ENCODE data around the gene BASP1.
"Not testable (repeated sequence)": the region's sequence is repeated elsewhere in the genome, so short reads cannot be mapped to it uniquely, and the experiment has no call there.

The BASP1 gene

DNA sequence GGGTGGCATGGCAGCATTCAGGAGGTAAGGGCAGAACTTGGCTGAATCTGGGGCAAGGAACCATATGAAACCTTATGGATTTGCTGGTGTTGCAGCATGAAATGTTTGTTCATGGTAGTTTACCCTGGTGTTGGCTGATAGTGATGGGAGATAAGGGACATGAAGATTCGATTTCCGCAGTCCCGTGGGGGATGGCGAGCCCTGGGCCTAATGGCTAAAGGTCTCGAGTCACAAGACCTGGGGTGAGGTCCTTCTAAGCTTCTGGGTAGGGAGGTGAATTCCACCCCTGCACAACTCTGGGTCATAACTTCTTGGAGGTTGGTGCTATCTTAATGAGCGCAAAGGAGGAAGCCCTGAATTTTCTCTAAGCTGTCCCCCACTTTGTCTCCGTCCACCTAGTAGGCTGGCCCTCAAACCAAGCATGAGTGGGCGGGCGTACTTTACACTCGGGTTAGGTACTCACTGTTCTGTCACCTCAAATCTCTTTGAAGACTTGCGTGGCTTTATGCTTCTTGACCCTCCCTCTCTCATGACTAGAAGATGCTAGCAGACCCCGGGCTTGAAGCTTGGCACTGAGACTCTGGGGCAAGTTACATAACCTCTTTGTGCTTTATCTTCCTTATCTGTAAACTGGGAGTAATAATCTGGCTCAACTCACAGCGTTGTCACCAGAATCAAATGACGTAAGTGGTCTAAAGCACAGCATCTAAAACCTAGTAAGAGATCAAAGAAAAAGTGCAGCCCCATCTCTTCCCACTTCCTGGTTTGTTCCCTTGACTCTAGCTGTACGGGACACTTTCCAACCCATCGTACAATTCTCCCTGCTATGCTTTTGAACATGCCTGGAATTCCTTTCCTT lies 72.5 kb downstream of the BASP1 start:
- DNase-seq (ENCODE audit: low read depth), result no peak

DNA sequence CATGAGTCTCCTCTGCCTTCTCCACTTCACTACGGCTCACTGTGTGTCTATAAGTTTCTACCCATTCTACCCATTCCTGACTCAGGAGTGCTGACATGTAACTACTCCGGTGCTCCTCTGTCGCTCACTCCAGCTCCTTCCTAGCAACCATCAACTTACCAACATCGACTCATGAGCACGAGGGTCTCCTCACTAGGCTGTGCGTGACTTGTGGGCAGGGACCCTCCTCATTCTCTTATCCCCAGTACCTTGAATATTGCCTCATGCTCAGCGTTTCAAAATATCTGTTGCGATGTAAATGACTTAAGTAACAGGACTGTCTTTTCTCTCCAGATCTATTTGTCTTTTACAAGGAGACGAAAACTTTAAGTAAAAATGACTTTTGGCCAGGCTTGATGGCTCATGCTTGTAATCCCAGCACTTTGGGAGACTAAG lies 73.1 kb downstream of the BASP1 start:
- no peak for DNase-seq (ENCODE audit: low read depth)

DNA sequence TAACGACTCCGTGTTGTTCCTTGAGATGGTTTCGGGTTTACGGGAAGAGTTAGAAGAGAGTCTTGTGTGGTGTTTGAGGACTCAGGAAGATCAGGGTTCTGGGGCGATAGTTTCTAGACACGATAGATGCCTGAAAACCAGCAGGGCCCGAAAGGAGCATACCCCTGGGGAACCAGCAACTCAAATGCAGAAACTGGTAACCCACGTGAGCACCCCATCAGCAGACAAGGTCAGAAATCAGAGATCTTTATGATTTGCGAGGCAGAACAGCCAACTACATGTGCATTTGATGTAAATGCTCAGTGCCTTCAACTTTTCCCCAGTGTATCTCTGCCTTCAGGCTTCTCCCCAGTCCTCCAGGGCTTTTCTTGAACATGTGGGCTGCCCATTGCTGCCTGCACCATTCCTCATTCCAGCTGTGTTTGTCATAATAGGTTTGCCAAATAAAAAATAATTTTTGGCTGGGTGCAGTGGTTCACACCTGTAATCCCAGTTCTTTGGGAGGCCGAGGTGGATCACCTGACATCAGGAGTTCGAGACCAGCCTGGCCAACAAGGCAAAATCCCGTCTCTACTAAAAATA lies 75.1 kb downstream of the BASP1 start:
- DNase-seq (ENCODE audit: low read depth), result no peak

DNA sequence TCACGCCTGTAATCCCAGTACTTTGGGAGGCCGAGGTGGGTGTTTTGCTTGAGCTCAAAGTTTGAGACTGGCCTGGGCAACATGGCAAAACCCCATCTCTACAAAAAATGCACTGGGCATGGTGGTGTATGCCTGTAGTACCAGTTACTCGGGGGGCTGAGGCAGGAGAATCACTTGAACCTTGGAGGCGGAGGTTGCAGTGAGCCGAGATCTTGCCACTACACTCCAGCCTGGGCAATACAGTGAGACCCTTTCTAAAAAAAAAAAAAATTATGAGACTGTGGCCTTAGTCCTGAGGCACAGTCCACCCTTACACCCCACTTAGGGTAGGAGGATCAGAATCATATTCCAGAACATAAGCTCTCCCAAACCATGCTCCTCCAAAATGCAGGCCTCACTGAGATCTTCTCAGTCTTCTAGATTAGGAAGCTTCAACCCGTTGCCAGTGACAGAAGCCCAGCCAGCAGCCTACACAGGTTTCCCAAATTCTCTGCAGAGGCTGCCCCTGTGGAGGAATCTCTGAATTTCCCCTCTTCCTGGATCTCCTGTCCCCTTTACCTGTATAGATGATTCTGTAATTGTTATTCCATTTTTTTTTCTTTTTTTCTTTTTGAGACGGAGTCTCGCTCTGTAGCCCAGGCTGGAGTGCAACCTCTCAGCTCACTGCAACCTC lies 77.3 kb downstream of the BASP1 start:
- DNase-seq (ENCODE audit: low read depth), result no peak

DNA sequence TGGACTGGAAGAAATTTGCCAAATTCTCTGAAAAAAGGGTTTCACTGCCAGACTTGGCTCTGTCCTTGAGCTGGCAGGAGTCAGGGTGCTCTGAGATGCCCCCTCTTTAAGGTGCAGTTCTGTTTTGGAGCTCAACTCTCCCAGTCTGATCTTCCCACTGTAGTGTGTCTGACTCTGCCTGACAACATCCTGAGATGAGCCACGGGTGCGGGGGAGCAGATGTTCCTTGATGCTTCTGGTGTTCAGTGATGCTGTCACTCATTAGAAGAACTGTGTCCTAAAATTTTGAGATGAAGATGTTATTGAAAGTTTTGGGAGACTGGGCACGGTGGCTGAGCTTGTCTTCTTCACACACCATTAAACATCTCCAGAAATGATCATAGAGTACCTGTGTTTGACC lies 78.2 kb downstream of the BASP1 start:
- no peak for DNase-seq (ENCODE audit: low read depth)

DNA sequence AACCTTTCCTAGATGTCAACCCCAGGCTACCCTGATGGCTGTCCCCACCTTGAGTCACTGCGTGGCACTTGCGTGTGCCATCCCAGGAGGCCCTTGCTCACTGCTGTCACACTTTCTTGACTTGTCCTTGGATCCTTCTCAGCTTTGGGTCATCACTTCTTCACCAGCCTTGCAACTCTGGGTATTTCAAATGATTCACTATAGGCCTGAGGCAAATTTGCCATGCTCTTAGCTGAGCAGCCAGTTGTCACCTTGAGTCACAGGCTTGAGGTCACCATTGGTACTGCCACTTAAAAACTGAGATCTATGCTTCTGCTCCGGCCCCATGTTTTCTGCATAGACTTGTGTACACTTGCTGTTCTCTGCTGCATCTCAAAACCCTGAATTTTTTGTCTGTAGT lies 84.7 kb downstream of the BASP1 start:
- no peak for DNase-seq (ENCODE audit: low read depth)

DNA sequence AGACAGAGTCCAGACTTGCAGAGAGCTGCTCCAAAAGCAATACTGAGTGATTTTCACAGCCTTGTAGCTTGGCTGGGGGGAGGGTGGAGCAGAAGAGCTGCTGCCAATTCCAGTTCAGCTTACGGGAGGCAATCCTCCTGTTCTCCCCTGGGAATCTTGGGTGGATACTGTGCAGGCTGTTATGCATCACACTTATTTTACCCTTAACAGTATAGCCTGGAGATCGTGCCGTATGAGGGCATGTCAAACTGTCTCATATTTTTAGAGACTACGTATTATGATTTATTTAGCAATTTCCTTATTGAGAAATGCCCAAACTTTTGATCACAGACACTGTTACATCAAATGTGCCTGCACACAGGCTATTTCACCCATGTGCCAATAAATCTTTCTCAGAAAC lies 85.2 kb downstream of the BASP1 start:
- DNase-seq (ENCODE audit: low read depth), result no peak

DNA sequence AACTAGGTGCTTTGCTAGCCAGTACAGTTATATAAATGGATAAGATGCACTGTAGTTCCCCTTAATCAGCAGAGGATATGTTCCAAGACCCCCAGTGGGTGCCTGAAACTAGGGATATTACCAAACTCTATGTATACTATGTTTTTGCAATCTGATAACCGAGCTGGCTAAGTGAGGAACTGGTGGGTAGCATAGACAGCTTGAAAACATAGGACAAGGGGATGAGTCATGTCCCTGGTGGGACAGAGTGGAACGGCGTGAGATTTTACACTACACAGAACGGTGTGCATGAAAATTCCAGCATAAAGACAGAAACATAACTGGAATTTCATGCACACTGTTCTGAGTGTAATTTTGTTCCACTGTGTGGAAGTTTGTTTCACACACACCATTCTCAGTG lies 86.9 kb downstream of the BASP1 start:
- no peak for DNase-seq (ENCODE audit: low read depth)

DNA sequence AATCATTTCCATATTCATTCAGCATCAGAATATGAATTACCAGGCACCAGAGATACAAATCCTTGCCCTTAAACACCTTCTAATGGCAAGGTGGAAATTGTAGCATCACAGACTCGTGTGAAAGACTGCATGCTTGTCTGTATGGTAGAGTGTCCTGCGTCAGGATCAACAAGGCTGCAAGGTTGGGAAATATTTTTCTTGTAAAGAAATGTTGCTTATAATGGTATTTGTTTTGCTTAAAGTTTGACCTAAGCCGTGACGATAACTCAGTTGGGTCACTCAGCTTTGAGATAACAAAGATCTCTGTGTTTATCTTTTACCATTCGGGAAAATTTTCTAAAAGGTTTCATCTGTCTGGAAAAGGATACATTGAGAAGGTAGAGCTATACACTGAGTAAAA lies 87.6 kb downstream of the BASP1 start:
- no peak for DNase-seq (ENCODE audit: low read depth)

DNA sequence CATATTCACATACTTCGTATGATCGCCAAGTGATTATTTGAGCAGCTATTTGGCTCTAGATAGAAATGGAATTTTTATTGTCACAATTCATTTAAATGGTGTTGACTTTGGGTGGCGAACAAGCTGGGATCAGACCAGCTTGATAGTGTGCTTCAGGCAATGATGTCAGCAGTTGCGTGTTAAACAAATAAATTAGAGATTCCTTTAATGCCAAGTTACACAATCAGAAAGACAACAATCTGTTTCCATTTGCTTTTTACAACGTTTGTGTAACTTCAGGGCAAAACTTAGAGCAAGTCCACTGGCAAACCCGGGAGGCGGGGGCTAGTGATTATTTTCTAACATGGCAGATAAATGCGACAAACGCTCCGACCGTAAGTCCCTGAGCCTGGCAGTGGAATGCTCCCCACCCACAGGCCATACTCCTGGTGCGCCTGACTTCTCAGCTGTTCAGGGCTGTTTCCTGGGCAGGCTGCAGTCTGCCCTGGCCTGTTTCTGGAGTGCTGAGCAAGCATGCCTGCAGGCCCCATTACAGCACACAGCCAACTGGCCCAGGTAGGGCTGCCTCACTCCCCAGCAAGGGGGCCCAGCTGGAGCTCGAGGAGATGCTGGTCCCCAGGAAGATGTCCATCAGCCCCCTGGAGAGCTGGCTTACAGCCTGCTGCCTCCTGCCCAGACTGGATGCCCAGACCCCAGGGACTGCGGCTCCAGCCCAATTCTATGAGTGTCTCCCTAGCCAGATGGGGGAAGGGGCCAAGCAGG lies 88.7 kb downstream of the BASP1 start:
- no peak for DNase-seq (ENCODE audit: low read depth)

DNA sequence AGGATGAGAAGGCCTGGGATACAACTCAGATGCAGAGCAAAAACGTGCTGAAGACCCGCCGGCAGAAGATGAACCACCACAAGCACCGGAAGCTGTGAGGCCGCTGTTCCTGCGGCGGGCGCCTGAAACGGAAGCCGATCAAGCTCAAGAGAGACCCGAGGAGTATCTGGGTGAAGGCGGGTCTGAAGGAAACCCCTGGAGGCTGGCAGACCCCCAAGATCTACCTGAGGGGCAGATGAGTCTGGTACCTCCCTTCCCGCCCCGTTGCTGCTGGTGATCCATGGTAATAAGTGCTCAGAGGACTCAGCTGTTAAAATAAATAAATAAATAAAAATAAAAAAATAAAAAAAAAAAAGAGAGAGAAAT lies 89.3 kb downstream of the BASP1 start:
- DNase-seq (ENCODE audit: low read depth), result no peak

DNA sequence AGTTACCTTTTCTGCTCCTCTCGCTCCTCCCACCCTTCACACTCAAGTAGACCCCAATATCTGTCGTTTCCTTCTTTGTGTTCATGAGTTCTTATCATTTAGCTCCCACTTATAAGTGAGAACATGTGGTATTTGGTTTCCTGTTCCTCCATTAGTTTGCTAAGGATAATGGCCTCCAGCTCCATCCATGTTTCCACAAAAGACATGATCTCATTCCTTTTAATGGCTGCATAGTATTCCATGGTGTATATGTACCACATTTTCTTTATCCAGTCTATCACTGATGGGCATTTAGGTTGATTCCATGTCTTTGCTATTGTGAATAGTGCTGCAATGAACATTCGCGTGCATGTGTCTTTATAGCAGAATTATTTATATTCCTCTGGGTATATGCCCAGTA lies 90.0 kb downstream of the BASP1 start:
- not testable (repeated sequence) for DNase-seq (ENCODE audit: low read depth)

DNA sequence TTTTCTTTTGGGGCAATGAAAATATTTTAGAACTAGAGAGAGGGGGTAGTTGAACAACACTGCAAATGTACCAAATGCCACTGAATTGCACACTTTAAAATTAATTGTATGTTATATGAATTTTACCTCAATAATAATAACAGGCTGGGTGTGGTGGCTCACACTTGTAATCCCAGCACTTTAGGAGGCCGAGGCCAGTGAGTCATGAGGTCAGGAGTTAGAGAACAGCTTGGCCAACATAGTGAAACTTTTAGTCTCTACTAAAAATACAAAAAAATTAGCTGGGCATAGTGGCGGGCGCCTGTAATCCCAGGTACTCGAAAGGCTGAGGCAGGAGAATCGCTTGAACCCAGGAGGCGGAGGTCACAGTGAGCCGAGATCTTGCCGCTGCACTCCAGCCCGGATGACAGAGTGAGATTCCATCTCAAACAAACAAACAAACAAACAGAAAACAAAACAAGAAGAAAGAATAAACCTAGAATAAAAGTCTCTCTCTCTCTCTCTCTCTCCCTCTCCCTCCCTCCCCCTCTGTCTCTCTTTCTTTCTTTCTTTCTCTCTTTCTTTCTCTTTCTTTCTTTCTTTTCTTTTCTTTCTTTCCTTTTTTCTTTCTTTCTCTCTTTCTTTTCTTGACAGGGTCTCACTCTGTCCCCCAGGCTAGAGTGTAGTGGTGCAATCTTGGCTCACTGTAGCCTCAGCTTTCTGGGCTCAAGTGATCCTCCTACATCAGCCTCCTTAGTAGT lies 91.1 kb downstream of the BASP1 start:
- no peak for DNase-seq (ENCODE audit: low read depth)

DNA sequence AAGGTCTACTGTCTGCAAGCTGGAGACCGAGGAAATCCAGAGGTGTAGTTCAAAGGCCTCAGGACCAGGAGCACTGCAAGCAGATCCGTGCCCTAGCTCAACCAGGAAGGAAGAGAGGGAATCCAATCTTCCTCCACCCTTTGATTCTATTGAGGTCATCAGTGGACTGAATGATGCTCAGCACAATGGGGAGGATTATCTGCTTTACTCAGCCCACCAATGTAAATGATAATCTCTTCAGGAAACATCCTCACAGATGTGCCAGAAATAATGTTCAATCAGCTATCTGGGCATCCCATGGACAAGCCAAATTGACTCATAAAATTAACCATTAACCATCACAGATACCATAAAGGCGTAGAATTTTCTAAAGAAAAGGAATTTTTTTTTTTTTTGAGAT lies 92.0 kb downstream of the BASP1 start:
- DNase-seq (ENCODE audit: low read depth), result no peak

DNA sequence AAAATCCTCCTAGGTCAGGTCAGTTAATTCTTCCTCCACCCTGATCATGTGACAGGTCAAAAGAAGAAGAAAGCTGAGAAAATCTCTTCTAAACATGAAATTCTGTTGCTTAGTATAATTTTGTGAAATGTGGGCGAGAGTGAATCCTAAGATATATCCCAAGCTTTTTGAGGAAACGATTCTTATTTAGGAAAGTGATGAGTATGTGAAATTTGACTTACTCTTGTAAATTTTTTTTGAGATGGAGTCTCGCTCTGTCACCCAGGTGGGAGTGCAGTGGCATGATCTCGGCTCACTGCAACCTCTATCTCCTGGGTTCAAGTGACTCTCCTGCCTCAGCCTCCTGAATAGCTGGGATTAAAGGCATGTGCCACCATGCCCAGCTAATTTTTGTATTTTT lies 93.1 kb downstream of the BASP1 start:
- not testable (repeated sequence) for DNase-seq (ENCODE audit: low read depth)

DNA sequence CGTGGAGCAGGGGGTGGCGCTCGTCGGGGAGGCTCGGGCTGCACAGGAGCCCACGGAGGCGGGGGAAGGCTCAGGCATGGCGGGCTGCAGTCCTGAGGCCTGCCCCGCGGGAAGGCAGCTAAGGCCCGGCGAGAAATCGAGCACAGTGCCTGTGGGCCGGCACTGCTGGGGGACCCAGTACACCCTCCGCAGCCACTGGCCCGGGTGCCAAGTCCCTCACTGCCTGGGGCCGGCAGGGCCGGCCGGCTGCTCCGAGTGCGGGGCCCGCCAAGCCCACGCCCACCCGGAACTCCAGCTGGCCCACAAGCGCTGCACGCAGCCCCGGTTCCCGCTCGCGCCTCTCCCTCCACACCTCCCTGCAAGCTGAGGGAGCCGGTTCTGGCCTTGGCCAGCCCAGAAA lies 94.4 kb downstream of the BASP1 start:
- DNase-seq (ENCODE audit: low read depth), result not testable (repeated sequence)

DNA sequence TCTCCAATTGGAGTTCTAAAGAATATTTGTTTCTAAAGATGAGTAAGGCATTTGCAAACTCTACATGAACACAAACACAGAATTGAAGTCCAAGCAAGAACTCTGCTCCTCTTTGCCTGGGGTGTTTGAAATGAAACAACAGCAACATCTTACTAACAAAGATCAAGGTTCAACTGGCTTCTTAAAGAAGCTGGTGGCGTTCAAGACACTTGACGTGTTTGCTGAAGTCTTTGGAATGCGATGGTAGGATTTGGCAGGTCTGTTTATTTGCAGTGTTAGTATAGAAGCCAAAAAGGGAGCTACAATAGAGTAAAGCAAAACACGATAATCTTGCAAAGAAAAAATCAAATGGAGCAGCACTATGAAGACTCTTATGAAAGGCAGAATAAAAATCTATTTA lies 94.9 kb downstream of the BASP1 start:
- DNase-seq (ENCODE audit: low read depth), result no peak

DNA sequence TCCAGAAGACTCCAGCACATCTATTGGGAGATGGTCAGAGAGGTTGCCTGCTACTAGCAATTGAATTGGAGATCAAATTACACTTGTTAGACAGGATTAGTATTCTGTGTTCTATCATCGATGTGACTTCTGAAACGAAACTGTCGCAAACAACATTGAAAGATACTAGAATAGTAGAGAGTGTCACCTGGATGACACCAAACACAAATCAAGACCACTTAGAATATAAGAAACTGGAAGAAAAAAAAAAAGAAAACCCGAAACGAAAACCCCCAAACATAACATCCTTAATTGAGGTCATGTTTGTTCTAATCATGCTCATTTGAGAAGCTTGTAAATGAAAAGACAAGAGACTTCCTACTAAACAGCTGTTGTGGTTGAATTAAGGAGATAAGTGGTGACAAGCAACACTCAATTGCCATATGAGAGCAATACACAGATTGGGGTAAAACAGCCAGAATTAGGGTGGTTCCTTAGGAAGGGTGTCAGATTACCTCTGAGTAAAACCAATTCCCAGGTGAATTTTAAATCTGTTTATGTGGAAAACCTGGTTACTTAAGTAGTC lies 97.6 kb downstream of the BASP1 start:
- no peak for DNase-seq (ENCODE audit: low read depth)

DNA sequence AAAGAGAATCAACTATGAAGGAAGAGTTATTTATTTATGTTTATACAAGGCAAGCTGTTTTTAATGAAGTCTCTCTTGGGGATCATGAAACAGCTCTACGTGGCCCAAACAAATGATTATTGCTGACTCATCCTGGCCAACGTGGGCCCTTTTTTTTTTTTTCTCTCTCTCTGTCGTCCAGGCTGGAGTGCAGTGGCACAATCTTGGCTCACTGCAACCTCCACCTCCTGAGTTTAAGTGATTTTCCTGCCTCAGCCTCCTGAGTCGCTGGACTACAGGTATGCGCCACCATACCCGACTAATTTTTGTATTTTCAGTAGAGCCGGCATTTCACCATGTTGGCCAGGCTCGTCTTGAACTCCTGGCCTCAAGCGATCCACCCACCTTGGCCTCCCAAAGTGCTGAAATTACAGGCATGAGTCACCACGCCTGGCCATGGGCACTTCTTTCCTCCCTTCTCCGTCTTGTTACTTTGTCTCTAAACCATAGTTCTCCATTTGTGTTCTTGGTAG lies 98.3 kb downstream of the BASP1 start:
- no peak for DNase-seq (ENCODE audit: low read depth)

DNA sequence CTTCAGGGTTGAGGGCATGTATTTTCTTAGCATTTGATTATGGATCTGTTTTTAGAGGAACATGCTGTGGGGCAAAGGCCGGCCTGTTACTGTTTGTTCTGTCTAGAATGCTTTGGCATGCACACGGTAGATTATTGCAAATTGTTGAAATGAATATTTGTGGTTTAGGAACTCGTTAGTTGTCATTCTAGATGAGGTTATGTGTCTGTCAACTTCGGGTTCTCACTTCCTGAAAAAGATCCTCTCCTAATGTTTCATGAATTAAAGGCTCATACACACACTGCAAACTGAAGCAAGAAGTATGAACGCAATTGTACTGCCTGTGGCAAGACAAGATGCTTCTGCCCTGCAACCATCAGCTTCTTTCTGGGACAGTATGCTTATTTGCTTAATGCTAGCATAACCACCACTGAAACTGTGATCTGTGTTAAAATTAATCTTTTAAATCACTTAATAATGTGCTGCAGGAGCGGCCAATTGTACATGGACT lies 99.6 kb downstream of the BASP1 start:
- no peak for DNase-seq (ENCODE audit: low read depth)

DNA sequence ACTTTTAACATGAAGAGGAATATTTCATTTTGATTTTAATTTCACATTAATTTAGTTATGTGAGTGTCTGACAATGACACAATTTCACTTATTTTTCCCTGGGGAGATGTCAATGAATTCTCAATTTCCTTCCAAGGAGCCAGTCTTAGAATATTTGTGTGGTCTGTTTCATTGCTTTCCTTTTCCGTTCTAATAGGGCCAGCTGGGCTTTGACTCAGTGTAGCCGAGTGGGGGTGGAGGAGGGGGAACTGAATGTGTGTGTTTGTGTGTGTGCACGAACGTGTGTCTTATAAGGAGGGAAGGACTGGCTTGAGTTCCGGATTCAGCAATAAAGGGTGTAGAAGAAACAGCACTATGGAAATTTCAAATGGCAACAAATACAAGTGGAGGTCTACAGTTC lies 100.0 kb downstream of the BASP1 start:
- DNase-seq (ENCODE audit: low read depth), result no peak
